Glutamatergic neuron (in vitro differentiated cells): ENCODE data around the gene APOL3. TPM values are rescaled to one million over a fixed set of nuclear protein-coding genes. Genes with fewer than 3 reads are reported as not detected.

ENCODE experiments used
- DNase-seq: peaks from one replicate; pipeline ENCODE4 v3.0.0; 2022
- H3K27ac Mint-ChIP-seq: one replicate; pipeline ENCODE4 v1.8.0; 2020; ENCODE audit warnings: mild to moderate bottlenecking, mixed read lengths, inconsistent platforms; ENCODE audit not compliant: unreplicated experiment
- H3K27me3 Mint-ChIP-seq: one replicate; pipeline ENCODE4 v1.8.0; 2020; ENCODE audit warnings: mild to moderate bottlenecking, moderate library complexity, mixed read lengths, inconsistent platforms; ENCODE audit not compliant: unreplicated experiment
- H3K36me3 Mint-ChIP-seq: one replicate; pipeline ENCODE4 v1.8.0; 2020; ENCODE audit warnings: mild to moderate bottlenecking, mixed read lengths, inconsistent platforms; ENCODE audit not compliant: unreplicated experiment
- H3K4me1 Mint-ChIP-seq: one replicate; pipeline ENCODE4 v1.8.0; 2020; ENCODE audit warnings: mild to moderate bottlenecking, low read depth, mixed read lengths, inconsistent platforms; ENCODE audit not compliant: unreplicated experiment
- H3K4me3 Mint-ChIP-seq: one replicate; pipeline ENCODE4 v1.8.0; 2020; ENCODE audit warnings: mild to moderate bottlenecking, mixed read lengths, inconsistent platforms; ENCODE audit not compliant: unreplicated experiment
- H3K9me3 Mint-ChIP-seq: one replicate; pipeline ENCODE4 v1.8.0; 2020; ENCODE audit warnings: mild to moderate bottlenecking, moderate library complexity, mixed read lengths, inconsistent platforms; ENCODE audit not compliant: unreplicated experiment
- total RNA-seq: library from RNA; stranded (reverse); fragmentation: NEBNext Ultra II Directional; extraction: Animal tissue kit (Norgen Biotek cat#: 25700); gene quantifications from one replicate; pipeline ENCODE4 v1.2.1, GENCODE V29; 2021; ENCODE audit not compliant: unreplicated experiment
- TF ChIP-seq, protein P1 (sequence below): fragments of 200-600 bp; sonication (generic); IDR thresholded peaks from one replicate; pipeline ENCODE4 v1.5.0; 2021; ENCODE audit not compliant: partially characterized antibody, unreplicated experiment

Gene APOL3
- total RNA-seq, 1 donor from 2014 or later, result not detected

GRCh38 chr22:36156515-36157419, 3.8 kb downstream of the APOL3 start:
- H3K36me3 Mint-ChIP-seq, result no peaks in the 10 kb centered on the region
- H3K9me3 Mint-ChIP-seq, result no peaks in the 10 kb centered on the region
- no peak overlapping the region for H3K27ac Mint-ChIP-seq
- no peaks in the 10 kb centered on the region for H3K4me1 Mint-ChIP-seq
- no peak overlapping the region for H3K4me3 Mint-ChIP-seq
- H3K27me3 Mint-ChIP-seq, result peaks cover 3% of the 10 kb centered on the region
- DNase-seq, result no peak
- TF ChIP-seq, protein P1, sequence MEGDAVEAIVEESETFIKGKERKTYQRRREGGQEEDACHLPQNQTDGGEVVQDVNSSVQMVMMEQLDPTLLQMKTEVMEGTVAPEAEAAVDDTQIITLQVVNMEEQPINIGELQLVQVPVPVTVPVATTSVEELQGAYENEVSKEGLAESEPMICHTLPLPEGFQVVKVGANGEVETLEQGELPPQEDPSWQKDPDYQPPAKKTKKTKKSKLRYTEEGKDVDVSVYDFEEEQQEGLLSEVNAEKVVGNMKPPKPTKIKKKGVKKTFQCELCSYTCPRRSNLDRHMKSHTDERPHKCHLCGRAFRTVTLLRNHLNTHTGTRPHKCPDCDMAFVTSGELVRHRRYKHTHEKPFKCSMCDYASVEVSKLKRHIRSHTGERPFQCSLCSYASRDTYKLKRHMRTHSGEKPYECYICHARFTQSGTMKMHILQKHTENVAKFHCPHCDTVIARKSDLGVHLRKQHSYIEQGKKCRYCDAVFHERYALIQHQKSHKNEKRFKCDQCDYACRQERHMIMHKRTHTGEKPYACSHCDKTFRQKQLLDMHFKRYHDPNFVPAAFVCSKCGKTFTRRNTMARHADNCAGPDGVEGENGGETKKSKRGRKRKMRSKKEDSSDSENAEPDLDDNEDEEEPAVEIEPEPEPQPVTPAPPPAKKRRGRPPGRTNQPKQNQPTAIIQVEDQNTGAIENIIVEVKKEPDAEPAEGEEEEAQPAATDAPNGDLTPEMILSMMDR, result no peak

GRCh38 chr22:36156119-36156514, 4.4 kb downstream of the APOL3 start:
- H3K36me3 Mint-ChIP-seq, result no peaks in the 10 kb centered on the region
- TF ChIP-seq, protein P1, result no peak
- H3K27ac Mint-ChIP-seq, result no peak overlapping the region
- peaks cover 3% of the 10 kb centered on the region for H3K27me3 Mint-ChIP-seq
- H3K4me3 Mint-ChIP-seq, result no peak overlapping the region
- H3K4me1 Mint-ChIP-seq, result no peaks in the 10 kb centered on the region
- peaks cover 2% of the 10 kb centered on the region for H3K9me3 Mint-ChIP-seq
- no peak for DNase-seq

GRCh38 chr22:36155702-36156101, 4.9 kb downstream of the APOL3 start:
- Mint-ChIP-seq H3K27me3 (peaks cover 3% of the 10 kb centered on the region), H3K9me3 (peaks cover 2% of the 10 kb centered on the region), H3K27ac (no peak overlapping the region), H3K36me3 (no peaks in the 10 kb centered on the region), H3K4me3 (no peak overlapping the region), H3K4me1 (no peaks in the 10 kb centered on the region)
- TF ChIP-seq, protein P1, result no peak
- no peak for DNase-seq

DNA sequence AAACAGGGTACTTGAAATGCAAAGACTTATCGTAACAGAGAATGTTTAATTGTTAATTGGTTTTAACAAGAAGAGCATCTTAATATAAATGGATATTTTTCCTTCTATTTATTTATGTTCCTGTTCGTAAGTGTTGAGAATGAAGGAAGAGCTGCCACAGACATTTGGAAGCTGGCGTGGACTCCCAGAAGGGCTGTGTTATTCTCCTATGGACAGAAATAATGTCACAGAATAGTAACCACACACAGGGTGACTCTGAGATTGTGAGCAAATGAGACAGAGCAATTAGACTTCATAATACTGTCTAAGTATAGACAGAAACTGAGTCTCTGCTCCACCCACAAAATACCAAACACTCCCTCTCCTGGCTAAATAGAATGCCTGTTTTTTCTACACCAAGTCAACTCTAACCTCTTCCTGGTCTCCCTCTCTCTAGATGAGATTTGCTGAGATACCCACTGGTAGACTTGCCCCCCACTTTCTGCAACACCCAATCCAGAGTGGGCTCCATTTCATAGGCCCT, 6.1 kb downstream of the APOL3 start:
- Mint-ChIP-seq H3K36me3 (no peaks in the 10 kb centered on the region), H3K27me3 (no peaks in the 10 kb centered on the region), H3K4me1 (no peaks in the 10 kb centered on the region), H3K4me3 (no peak overlapping the region), H3K27ac (no peak overlapping the region), H3K9me3 (peaks cover 2% of the 10 kb centered on the region)
- DNase-seq, result no peak
- TF ChIP-seq, protein P1, result no peak
